H9 (cell line): ENCODE results near the gene TIMM17A. TPM values are rescaled to one million over a fixed set of nuclear protein-coding genes. Genes with fewer than 3 reads are reported as not detected.

Source experiments
- DNase-seq: peaks from one replicate; pipeline ENCODE4 v3.0.0-alpha.2; 2017
- H2AFZ ChIP-seq: one replicate; pipeline ENCODE4 v1.6.1; 2013; ENCODE audit warnings: mild to moderate bottlenecking, low read length, control low read depth, moderate library complexity
- H2AK5ac ChIP-seq: 2 replicates; pipeline ENCODE4 v1.6.1; 2013; ENCODE audit warnings: low read length, control low read depth, mixed read lengths; ENCODE audit not compliant: insufficient read length
- H2BK120ac ChIP-seq: one replicate; pipeline ENCODE4 v1.6.1; 2013; ENCODE audit warnings: low read depth, mild to moderate bottlenecking, low read length, control low read depth, inconsistent platforms; ENCODE audit not compliant: poor library complexity, severe bottlenecking
- H2BK12ac ChIP-seq: 2 replicates; pipeline ENCODE4 v1.6.1; 2013; ENCODE audit warnings: low read length, control low read depth, mixed read lengths, low read depth; ENCODE audit not compliant: insufficient read length
- H2BK15ac ChIP-seq: 2 replicates; pipeline ENCODE4 v1.6.1; 2013; ENCODE audit warnings: low read depth, low read length, control low read depth
- H2BK20ac ChIP-seq: one replicate; pipeline ENCODE4 v1.6.1; 2013; ENCODE audit warnings: low read depth, mild to moderate bottlenecking, low read length, control low read depth, inconsistent platforms; ENCODE audit not compliant: poor library complexity, severe bottlenecking
- H2BK5ac ChIP-seq: 2 replicates; pipeline ENCODE4 v1.6.1; 2013; ENCODE audit warnings: low read length, control low read depth, mixed read lengths; ENCODE audit not compliant: insufficient read length
- H3K14ac ChIP-seq: 2 replicates; pipeline ENCODE4 v1.6.1; 2013; ENCODE audit warnings: low read length, control low read depth; ENCODE audit not compliant: insufficient read depth
- H3K18ac ChIP-seq: 2 replicates; pipeline ENCODE4 v1.6.1; 2013; ENCODE audit warnings: low read depth, mild to moderate bottlenecking, mixed read lengths, low read length, control low read depth; ENCODE audit not compliant: insufficient read length
- H3K23ac ChIP-seq: 2 replicates; pipeline ENCODE4 v1.6.1; 2013; ENCODE audit warnings: low read length, control low read depth, mixed read lengths, low read depth; ENCODE audit not compliant: insufficient read length
- H3K23me2 ChIP-seq: 2 replicates; pipeline ENCODE4 v1.6.1; 2013; ENCODE audit warnings: low read depth, mild to moderate bottlenecking, mixed read lengths, low read length, control low read depth; ENCODE audit not compliant: insufficient read length, poor library complexity, severe bottlenecking
- H3K27ac ChIP-seq: 2 replicates; pipeline ENCODE4 v1.5.1; 2013; ENCODE audit warnings: low read length, control low read depth, mixed read lengths, low read depth; ENCODE audit not compliant: insufficient read length
- H3K27me3 ChIP-seq: 2 replicates; pipeline ENCODE4 v1.6.1; 2013; ENCODE audit warnings: low read length, control low read depth, inconsistent platforms; ENCODE audit not compliant: insufficient read depth
- H3K4ac ChIP-seq: 2 replicates; pipeline ENCODE4 v1.6.1; 2013; ENCODE audit warnings: low read depth, mild to moderate bottlenecking, control low read depth, inconsistent platforms, low read length, moderate library complexity
- H3K4me1 ChIP-seq: 2 replicates; pipeline ENCODE4 v1.6.1; 2013; ENCODE audit warnings: low read length, control low read depth, inconsistent platforms; ENCODE audit not compliant: insufficient read depth
- H3K4me2 ChIP-seq: 2 replicates; pipeline ENCODE4 v1.6.1; 2013; ENCODE audit warnings: low read length, control low read depth, mixed read lengths; ENCODE audit not compliant: insufficient read length, insufficient read depth
- H3K56ac ChIP-seq: 2 replicates; pipeline ENCODE4 v1.6.1; 2013; ENCODE audit warnings: low read depth, mild to moderate bottlenecking, mixed read lengths, low read length, control low read depth; ENCODE audit not compliant: insufficient read length
- H3K79me1 ChIP-seq: 2 replicates; pipeline ENCODE4 v1.6.1; 2013; ENCODE audit warnings: low read depth, mild to moderate bottlenecking, moderate library complexity, low read length, control low read depth, inconsistent platforms; ENCODE audit not compliant: insufficient read depth, poor library complexity, severe bottlenecking
- H3K79me2 ChIP-seq: 2 replicates; pipeline ENCODE4 v1.6.1; 2013; ENCODE audit warnings: low read length, control low read depth, inconsistent platforms; ENCODE audit not compliant: insufficient read depth
- H3K9ac ChIP-seq: 2 replicates; pipeline ENCODE4 v1.6.1; 2013; ENCODE audit warnings: low read length, control low read depth, mixed read lengths; ENCODE audit not compliant: insufficient read length; ENCODE audit errors: extremely low read depth
- H3K9me3 ChIP-seq: one replicate; pipeline ENCODE4 v1.6.1; 2013; ENCODE audit warnings: low read depth, low read length, inconsistent platforms; ENCODE audit not compliant: control insufficient read depth
- H3T11ph ChIP-seq: one replicate; pipeline ENCODE4 v1.6.1; 2013; ENCODE audit warnings: mild to moderate bottlenecking, low read length, control low read depth, inconsistent platforms
- H4K20me1 ChIP-seq: one replicate; pipeline ENCODE4 v1.6.1; 2013; ENCODE audit not compliant: control insufficient read depth, insufficient read length, insufficient read depth
- H4K5ac ChIP-seq: 2 replicates; pipeline ENCODE4 v1.6.1; 2013; ENCODE audit warnings: low read depth, mild to moderate bottlenecking, mixed read lengths, low read length, control low read depth; ENCODE audit not compliant: insufficient read length
- H4K8ac ChIP-seq: replicated peaks from 2 replicates; pipeline ENCODE4 v1.6.1; 2013; ENCODE audit warnings: low read length, control low read depth, mixed read lengths, low read depth; ENCODE audit not compliant: insufficient read length
- H4K91ac ChIP-seq: 2 replicates; pipeline ENCODE4 v1.6.1; 2013; ENCODE audit warnings: low read depth, mild to moderate bottlenecking, moderate library complexity, mixed read lengths, low read length, control low read depth; ENCODE audit not compliant: insufficient read length
- H3K27ac Mint-ChIP-seq, 3 experiments: 2 replicates in 2 of 3; 3 replicates in 1 of 3; pipeline ENCODE4 v1.8.0; 2020 to 2021; ENCODE audit warnings: mixed read lengths in 3 of 3, mild to moderate bottlenecking in 1 of 3, moderate library complexity in 1 of 3
- H3K27me3 Mint-ChIP-seq: 2 replicates; pipeline ENCODE4 v1.8.0; 2021; ENCODE audit warnings: low read depth, mild to moderate bottlenecking, moderate library complexity, mixed read lengths
- H3K36me3 Mint-ChIP-seq, 3 experiments: 2 replicates in 2 of 3; 3 replicates in 1 of 3; pipeline ENCODE4 v1.8.0; 2020 to 2021; ENCODE audit warnings: low read depth in 3 of 3, mixed read lengths in 3 of 3; ENCODE audit not compliant: insufficient read depth in 1 of 3
- H3K4me1 Mint-ChIP-seq, 2 experiments: 2 replicates each; pipeline ENCODE4 v1.8.0; 2020; ENCODE audit warnings: mixed read lengths in 2 of 2
- H3K4me3 Mint-ChIP-seq, 2 experiments: 2 replicates in 1 of 2; 3 replicates in 1 of 2; pipeline ENCODE4 v1.8.0; 2020 to 2021; ENCODE audit warnings: mild to moderate bottlenecking in 2 of 2, mixed read lengths in 2 of 2, moderate library complexity in 1 of 2
- H3K9me3 Mint-ChIP-seq, 2 experiments: 2 replicates in 1 of 2; 3 replicates in 1 of 2; pipeline ENCODE4 v1.8.0; 2020; ENCODE audit warnings: mild to moderate bottlenecking in 2 of 2, mixed read lengths in 2 of 2, moderate library complexity in 1 of 2
- CTCF ChIP-seq: fragments of 200-600 bp; sonication (generic); conservative IDR thresholded peaks from 3 replicates; pipeline ENCODE4 v1.8.0; 2021; ENCODE audit warnings: antibody characterized with exemption, mild to moderate bottlenecking
- WGBS: extraction: QIAGEN DNeasy Blood & Tissue Kit; methylation state at CpG from one replicate; pipeline ENCODE4 v1.1.7; 2013; ENCODE audit warnings: missing lambda C conversion rate, low lambda C conversion rate, mixed read lengths; ENCODE audit not compliant: insufficient read length; ENCODE audit errors: extremely low coverage; 5-methylcytosine and 5-hydroxymethylcytosine counted together
- total RNA-seq: library from RNA; stranded (reverse); gene quantifications from 2 replicates; pipeline ENCODE4 v1.2.1, GENCODE V29; 2021

Gene TIMM17A
- total RNA-seq, 1 experiment from 2014 or later: 60.9 TPM

DNA sequence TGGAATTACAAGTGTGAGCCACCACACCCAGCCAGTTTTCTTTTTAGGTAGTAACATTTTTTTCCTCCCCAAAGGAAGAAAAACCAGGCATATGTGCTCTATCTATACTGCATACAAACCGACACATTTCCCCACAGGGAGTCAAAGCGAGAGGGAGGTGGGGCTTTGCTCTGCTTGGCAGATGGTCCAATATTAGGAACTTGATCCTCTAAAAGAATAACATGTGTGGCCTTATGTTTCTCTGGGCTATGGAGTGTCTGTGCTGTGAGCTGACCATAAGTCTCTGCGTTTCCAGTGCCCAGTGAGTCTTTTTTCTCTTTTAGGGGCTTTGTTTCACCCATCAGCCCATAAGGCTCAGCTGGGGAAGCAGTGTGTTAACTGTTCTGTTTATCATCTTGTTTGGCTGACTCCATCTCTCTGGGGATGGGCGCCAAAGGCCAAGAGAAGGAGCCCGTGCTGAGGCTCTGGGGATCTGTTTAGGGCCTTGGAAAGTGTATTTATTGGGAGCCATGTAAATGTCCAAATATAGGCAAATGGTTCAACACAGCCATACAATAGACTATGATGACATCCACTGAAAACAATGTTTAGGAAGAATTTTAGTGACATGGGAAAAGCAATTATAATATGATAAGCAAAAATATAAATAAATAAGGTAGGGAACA is 29.2 kb upstream of the TIMM17A start:
- DNase-seq: no peak
- Histone ChIP-seq H3K79me1 (no peaks in the 10 kb centered on the region), H4K8ac (no peak overlapping the region), H3K4me1 (no peaks in the 10 kb centered on the region), H3K79me2 (no peaks in the 10 kb centered on the region), H3K23me2 (no peaks in the 10 kb centered on the region), H3K56ac (no peak overlapping the region), H2BK12ac (no peak overlapping the region), H2BK5ac (no peak overlapping the region), H3K4me2 (no peak overlapping the region), H3K27me3 (no peaks in the 10 kb centered on the region), H4K20me1 (no peaks in the 10 kb centered on the region), H3T11ph (no peak overlapping the region), H3K14ac (no peak overlapping the region), H3K27ac (no peak overlapping the region), H3K4ac (no peak overlapping the region), H2BK15ac (no peak overlapping the region), H2AK5ac (no peak overlapping the region), H3K9ac (no peak overlapping the region), H2AFZ (no peak overlapping the region), H2BK120ac (no peak overlapping the region), H2BK20ac (no peak overlapping the region), H3K18ac (no peak overlapping the region), H4K91ac (no peak overlapping the region), H3K9me3 (no peaks in the 10 kb centered on the region), H4K5ac (no peak overlapping the region), H3K23ac (no peak overlapping the region)
- no peaks in the 10 kb centered on the region for H3K36me3 Mint-ChIP-seq
- H3K4me1 Mint-ChIP-seq: peaks cover 0 to 3% of the 10 kb centered on the region in 2 experiments; a peak in 1 of 4 replicates
- no peak overlapping the region for H3K4me3 Mint-ChIP-seq
- WGBS: no CpG with 5 or more reads among the region's 5 CpGs
- H3K27ac Mint-ChIP-seq: no peak overlapping the region
- H3K9me3 Mint-ChIP-seq: no peaks in the 10 kb centered on the region
- no peaks in the 10 kb centered on the region; the same call in 1 of the 2 replicates for H3K27me3 Mint-ChIP-seq
- no peak for TF ChIP-seq CTCF
